ENCODE results near the gene TXN.
"Not testable (repeated sequence)": the region's sequence is repeated elsewhere in the genome, so short reads cannot be mapped to it uniquely, and the experiment has no call there.

- not testable (repeated sequence) for TF ChIP-seq CTCF (IDR thresholded peaks at IDR 0.05; ENCODE audit: low read length); EZH2 (IDR thresholded peaks at IDR 0.05; ENCODE audit: borderline replicate concordance, low read length)
Measured at GRCh38 chr9:110196084-110196499, 60.2 kb downstream of the TXN start.
